GM12872 (cell line): ENCODE measurements around the gene ABCA12.

Experiments
- TF ChIP-seq, protein P1 (sequence below): IDR thresholded peaks from 3 replicates; pipeline ENCODE4 v1.5.1; 2011; ENCODE audit warnings: low read depth, mild to moderate bottlenecking, low read length, moderate library complexity; ENCODE audit not compliant: insufficient read depth

Gene ABCA12

DNA sequence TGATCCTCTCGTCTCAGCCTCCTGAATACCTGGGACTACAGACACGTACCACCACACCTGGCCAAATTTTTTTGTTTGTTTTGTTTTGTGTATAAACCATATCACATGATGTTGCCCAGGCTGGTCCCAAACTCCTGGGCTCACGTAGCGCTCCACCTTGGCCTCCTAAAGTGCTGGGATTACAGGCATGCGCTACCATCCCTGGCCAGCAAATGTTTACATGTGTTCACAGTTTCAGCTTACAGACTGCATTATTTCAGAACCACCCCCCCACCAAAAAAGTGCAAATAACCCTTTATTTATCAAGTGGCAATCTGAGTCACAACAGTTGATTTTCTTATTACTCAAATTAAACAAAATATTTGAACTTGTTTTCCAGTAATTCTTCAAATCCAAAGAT is 54.3 kb downstream of the ABCA12 start:
- TF ChIP-seq, protein P1, sequence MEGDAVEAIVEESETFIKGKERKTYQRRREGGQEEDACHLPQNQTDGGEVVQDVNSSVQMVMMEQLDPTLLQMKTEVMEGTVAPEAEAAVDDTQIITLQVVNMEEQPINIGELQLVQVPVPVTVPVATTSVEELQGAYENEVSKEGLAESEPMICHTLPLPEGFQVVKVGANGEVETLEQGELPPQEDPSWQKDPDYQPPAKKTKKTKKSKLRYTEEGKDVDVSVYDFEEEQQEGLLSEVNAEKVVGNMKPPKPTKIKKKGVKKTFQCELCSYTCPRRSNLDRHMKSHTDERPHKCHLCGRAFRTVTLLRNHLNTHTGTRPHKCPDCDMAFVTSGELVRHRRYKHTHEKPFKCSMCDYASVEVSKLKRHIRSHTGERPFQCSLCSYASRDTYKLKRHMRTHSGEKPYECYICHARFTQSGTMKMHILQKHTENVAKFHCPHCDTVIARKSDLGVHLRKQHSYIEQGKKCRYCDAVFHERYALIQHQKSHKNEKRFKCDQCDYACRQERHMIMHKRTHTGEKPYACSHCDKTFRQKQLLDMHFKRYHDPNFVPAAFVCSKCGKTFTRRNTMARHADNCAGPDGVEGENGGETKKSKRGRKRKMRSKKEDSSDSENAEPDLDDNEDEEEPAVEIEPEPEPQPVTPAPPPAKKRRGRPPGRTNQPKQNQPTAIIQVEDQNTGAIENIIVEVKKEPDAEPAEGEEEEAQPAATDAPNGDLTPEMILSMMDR = no peak

DNA sequence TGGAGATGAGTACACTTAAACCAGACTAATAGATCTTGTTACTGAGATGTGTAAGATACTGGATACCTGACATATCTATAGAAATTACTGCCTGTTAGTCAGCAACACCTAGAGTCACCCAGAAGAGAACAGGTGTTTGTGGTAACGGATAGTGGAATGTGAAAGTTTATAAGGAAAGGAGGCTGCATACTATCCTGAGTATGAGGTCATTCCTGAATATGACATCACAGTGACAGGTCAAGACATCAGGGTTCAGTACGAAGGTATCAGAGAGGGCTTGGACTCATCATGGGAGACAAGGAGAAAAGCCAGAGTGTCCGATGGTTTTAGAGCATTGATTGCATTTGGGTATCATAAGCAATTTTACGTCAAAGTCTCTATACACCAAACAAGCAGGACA is 55.3 kb downstream of the ABCA12 start:
- TF ChIP-seq, protein P1 = no peak

DNA sequence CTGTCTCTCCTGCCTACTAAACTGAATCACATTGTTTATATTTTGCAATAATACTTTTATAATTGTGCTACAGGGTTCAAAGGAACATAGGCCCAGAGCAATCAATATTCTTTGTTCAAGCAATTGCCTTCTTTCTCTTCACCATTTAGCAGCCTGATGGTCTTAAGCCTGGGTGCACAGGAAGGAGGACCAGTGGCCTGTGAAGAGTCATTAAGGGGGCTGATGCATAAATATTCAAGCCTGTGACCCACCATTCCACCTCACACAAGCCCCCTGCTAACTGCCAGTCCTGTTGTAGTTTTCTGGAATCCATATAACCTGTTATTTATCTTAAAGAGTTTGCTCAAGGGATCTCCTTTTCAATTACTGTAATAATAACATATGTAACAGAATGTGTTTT is 56.0 kb downstream of the ABCA12 start:
- TF ChIP-seq, protein P1 = no peak

DNA sequence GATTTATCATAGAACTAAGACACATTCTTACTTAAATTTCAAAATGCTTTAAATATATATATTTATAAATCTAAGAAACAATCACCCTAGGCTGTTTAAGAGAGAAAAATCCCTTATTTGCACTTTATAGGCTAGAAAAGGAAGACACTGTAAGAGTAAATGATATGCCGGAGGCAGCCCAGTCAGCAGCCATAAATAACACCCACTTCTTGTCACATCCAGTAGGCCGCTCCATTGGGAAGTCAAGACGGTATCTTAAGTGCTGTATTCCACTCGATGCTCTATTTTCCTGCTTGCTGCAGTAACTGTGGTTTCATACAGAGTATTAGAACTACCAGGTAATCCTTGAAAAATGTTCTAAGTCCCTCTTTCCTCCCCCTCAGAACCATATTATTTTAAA is 57.9 kb downstream of the ABCA12 start:
- TF ChIP-seq, protein P1 = no peak

DNA sequence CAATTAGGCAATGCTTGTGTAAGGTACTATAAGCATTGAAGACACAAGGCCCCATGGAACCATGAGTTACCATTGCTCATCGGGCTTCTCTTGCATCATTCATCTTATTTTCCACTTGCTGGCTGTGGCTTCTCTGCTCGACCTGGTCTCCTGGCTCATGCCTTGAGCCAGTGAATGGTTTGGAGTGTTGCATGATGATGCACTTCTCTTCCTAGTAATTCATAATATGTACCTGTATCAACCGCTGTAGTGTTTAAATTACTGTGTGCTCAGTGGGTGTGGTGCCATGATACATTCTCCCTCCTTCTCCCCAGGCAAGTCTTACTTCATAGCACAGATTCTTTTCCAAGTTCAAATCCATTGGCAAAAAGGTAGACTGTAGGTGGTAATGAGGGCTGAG is 66.8 kb downstream of the ABCA12 start:
- TF ChIP-seq, protein P1 = no peak

DNA sequence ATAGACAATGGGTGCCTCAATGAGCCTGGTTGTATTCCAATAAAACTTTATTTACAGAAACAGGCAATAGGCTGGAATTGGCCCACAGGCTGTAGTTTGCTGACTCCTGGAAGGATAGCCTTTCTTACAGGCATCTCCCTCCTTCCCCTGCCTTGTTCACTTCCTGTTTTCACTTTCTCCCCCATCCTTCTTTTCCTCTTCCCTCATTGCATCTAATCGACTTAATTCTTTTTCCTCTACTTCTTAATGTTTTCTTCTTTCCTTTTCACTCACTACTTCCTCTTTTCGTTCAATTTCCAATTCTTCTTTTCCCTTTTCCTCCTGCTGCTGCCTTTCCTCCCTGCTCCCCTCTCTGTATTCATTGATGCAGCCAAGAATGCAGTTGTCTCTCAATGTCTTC is 70.0 kb downstream of the ABCA12 start:
- TF ChIP-seq, protein P1 = no peak

DNA sequence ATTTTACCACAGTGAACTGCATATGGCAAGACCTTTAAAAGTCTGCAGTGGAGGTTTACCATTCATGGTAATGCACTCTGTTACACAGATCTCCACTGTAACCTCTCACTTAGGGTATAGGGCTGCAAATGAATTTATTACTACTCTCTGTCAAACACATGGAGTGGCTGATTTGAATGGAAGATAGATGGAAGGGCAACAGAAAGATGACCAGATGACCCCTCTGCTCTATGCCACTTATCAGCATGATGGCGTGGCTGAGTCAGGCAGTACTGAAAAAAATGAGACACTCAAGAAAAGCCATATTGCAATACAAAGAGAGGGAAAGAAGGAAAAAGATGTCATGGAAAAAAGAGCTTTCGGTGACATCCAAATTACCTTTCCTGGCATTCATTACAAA is 72.3 kb downstream of the ABCA12 start:
- TF ChIP-seq, protein P1 = no peak

DNA sequence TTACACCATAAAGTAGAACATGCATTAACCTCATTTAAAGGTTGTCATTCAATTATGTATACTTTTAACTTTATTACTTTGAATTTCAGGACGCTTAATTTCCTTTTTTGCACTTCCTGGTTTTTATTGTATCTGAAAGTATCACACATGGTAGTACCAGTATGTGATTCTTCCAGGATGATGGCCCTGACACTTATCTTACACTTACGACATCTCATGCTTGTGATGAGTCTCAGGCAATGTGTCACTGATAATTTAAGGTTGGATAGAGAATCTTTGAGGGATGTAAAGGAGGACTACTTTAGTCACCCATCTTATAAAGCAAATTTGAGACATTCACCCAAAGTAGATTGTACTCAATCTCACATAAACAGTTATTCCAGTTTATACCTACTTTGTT is 74.9 kb downstream of the ABCA12 start:
- TF ChIP-seq, protein P1 = no peak
